ENCODE measurements around the gene SMYD3.

The SMYD3 gene

DNA sequence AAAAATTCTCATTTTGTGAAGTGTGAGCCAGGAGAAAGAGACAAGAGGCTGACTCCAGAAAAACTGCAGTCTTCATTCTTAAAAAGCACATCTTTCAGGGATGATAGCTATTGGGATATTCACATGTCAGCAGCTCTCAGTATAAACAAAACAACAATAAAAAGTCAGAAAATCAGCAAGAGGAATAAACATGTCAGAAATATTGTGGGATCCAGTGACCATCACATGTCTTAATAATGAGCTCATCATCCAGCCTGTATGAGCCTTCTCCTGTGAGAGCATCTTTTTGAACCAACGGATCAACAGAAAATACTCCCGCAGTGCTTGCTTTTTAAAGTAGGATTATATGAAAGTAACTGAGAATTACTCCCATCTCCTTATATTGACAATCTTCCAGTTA lies 241.6 kb downstream of the SMYD3 start:
- DNase-seq, result no peak

DNA sequence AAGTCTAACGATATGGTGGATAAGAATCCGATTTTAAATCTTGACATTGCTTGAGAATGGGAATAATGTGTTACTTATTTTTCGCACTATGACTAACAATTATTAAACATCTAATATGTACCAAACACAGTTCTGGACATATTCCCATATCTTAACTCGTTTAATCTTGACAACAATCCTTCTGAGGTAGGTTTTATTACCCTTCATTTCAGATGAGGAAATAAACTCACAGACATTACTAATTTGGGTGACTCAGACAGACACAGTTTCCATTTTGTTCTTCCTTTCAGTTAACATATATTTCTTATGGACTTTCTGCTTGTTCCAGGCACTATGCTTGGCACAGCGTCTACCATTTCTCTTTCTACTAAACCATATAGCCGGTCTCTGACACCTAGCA lies 244.8 kb downstream of the SMYD3 start:
- DNase-seq, result no peak

DNA sequence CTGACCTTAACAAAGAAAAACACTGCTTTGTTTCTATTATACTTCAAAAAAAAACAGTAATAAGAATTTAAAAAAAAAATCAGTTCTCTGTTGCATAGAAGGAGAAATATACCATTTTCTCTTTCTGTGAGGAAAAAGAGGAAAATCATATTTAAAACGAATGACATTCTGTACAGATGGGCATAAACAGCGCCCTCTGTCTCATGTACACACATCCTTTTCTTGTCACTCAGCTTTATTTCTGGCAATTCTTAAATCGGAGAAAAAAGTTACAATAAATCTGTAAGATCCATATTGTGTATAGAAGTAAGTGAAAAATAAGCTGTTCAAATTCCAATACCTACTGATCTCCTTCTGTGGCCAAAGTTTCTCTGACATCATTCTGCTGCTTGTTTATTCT lies 245.4 kb downstream of the SMYD3 start:
- DNase-seq, result no peak

DNA sequence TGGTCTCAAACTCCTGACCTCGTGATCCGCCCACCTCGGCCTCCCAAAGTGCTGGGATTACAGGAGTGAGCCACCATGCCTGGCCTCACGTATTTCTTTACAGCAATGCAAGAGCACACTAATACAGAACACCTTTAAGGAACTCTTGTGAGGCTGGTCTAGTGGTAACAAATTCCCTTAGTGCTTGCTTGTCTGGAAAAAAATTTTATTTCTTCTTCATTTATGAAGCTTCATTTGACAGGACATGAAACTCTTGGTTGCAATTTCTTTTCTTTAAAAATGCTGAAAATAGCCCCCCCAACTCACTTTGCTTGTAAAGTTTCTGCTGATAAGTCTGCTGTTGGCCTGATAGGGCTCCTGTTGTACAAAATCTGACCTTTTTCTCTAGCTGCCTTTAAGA lies 248.8 kb downstream of the SMYD3 start:
- DNase-seq, result no peak

DNA sequence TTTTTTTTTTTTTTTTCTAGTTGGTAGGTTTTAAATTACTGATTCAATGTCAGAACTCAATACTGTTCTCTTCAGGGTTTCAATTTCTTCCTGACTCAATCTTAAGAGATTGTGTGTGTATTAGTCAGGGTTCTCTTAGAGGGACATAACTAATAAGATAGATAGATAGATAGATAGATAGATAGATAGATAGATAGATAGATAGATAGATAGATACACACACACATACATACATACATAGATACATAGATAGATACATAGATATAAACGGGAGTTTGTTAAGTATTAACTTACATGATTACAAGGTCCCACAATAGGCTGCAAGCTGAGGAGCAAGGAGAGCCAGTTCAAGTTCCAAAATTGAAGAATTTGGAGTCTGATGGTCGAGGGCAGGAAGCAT lies 251.3 kb downstream of the SMYD3 start:
- no peak for DNase-seq

DNA sequence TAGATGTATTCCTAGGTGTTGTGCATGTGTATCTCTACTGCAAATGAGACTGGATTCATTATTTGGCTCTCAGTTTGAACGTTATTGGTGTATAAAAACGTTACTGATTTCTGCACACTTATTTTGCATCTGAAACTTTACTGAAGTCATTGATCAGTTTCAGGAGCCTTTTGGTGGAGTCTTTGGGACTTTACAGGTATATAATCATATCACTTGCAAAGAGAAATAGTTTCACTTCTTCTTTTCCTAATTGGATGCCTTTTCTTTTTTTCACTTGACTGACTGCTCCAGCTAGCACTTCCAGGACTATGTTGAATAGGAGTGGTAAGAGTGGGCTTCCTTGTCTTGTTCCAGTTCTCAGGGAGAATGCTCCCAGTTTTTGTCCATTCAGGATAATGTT lies 252.2 kb downstream of the SMYD3 start:
- DNase-seq, result no peak

DNA sequence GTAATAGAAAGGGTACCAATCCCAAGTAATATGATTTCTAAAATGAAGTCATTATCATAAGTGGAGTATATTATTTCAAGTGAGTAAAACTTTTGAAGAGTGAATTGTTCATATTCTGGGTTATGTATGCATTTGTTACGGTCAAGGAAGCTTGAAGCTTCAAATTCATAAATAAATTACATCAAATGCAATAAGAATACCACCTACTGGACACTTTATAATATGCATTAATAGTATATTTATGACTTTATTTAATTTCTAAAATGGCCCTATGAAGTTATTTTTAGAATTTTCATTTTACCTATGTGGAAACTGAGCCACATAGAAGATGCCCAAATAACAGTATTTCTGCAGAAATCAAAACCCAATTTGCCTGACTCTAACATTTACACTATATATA lies 260.6 kb downstream of the SMYD3 start:
- no peak for DNase-seq

DNA sequence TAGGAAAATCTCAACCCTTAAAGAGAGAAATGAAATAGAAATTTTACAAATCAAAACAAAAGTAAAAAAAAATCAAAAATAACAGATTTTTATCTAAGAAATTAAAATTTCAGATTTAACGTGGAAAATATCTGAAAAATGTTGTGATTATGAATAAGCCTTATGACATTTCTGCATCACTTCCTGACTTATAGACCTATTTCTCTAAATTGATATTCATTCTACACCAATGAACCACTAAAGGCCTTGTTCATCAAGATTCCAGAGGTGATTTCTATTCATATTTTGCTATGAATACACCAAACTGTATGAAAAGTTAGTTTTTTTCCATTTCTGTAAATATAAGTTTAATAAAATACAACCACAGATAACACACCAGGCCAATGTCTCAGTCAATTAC lies 261.5 kb downstream of the SMYD3 start:
- DNase-seq, result no peak

DNA sequence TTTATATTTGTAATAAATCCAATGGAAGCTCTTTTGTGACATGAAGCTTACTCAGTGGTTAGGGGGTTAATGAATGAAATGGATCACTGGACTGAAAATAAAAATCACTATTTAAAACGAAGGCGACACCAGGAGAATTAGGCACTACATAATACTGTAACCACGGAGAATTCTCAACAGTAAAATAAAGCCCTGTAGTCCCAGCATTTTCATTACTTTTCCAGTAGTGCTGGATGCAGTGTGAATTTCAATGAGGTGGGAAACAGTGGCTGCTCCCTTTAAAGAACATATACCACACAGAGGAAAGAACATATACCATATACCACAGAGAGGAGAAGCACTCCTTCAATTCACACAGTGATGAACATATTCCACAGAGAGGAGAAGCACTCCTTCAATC lies 275.0 kb downstream of the SMYD3 start:
- no peak for DNase-seq

DNA sequence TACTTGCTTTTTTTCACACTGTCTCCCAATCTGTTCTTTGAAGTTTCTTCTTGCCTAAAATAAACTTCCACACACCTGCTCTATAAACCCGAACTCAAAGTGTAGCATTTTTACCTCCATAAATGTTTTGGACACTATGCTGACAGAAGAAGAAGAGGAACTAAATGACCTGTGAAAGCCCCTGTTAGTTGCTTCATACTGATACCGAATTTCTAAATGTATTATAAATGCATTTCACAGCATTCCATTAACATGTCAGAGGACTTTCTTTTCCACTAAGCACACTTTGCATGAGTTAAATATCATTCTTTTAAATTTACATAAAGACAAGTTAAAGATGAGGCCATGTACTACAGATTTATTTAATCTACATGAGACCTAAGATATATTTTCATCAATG lies 281.0 kb downstream of the SMYD3 start:
- DNase-seq, result no peak

DNA sequence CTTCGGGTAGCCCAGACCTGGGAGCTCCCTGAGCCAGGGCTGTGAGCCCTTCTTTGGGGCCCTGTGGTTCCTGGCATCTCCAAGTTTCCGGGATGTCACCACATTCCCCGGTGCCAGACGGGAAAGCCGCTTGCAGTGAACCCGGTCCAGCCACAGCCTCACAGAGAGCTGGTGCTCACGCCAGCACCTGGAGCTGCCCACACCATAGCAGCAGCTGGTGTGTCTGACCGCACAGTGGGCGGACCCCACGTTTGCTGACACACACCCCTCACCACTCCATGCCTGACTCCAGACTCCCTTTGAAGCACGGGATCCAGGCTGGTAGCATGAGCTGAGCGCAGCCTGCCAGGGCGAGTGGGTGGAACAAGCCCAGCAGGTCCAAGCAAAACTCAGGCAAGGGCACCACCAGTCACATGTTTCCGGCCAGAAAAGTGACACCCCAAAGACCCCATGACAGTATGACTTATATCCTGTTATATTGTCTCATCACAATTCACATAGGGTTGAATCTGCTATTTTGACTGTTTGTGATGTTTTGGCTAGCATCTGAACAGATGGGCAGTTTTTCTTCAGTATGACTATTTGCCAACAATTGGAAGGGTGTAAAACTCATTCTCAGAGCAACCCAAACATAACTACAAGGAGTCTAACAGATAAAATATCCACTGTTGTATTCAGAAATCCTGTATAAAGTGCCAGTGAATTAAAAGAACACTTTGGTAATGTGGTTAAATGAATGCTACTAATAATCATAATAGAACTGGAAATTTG lies 285.4 kb downstream of the SMYD3 start:
- no peak for DNase-seq

DNA sequence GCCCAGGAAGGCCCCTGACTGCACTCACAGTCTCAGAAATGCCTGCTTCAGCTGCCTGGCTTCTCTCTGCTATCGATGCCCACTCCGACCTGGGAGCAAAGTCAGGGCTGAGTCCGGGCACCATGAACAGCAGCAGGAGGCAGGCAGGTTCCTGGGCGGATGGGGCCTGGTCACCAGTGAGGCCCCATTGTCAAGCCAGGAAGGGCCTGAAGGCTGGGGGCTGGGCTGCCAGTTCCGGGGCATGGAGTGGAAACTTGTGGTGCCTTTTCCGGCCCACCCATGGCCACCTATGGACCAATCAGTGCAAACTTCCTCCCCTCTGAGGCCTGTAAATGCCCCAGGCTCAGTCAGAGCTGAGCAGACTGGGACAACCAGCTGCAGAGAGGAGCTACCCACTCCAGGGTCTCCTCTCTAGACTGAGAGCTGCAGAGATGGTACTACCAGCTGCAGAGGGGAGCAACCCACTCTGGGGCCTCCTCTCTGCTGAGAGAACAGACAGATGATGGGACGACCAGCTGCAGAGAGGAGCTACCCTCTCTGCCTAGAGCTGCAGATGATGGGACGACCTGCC lies 286.5 kb downstream of the SMYD3 start:
- no peak for DNase-seq

DNA sequence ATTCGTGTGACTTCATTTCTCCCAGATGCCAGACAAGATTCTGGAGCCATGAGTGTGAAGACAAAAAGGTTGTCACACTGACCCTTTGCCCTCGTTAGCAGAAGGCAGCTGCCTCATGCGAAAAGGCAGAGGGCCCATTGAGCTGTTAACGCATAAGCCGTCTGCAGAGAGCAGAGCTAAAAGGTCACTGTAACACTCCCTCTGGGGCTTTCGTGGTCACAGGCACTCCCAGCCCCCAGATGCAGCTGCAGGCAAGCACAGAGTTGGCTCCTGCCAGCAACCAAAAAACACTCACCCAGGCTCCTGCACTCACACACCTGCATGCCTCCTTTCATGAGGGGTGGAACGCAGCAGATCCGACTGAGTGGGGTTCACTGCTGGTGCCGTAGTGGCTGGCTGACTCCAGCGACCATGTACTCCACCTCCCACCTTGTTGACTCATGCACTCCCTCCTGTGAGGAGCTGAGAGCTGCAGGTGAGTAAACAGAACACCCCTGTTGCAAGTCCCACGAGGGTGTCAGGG lies 287.5 kb downstream of the SMYD3 start:
- no peak for DNase-seq

DNA sequence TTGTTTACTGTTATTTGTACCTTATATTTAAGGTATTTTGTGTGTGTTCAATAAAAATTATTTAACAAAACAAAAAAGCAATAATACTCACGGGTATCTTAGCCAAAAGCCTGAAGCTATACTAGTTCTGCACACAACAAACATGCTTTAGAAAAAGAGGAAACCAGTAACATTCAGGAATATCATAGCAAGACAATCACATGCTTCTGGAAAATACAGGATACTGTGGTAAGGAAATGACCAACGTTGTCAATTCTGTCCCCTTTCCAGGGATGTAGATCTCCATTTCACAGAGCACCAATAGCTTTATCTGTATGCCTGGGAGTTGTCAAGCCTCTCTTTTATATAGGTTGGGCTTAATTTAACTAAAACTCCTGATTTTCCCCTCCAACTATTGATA lies 288.4 kb downstream of the SMYD3 start:
- DNase-seq, result no peak

DNA sequence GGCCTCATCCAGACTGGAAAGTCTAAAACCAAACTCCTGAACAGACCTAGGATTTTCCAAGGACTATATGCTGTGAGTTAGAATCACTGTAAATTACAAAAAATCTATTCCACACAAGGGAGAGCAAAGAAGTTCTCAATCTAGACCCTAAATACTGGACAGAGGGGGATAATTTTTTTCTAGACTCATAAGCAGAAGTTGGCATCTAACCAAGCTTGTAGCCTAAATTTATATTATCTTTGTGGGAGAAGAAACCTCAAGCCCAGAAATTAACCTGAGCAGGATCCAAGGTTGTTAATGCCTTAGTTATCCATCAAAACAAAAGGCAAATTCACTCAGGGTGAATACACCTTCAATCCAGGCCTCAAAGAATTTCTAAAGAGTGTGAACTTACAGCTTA lies 290.2 kb downstream of the SMYD3 start:
- DNase-seq, result no peak

DNA sequence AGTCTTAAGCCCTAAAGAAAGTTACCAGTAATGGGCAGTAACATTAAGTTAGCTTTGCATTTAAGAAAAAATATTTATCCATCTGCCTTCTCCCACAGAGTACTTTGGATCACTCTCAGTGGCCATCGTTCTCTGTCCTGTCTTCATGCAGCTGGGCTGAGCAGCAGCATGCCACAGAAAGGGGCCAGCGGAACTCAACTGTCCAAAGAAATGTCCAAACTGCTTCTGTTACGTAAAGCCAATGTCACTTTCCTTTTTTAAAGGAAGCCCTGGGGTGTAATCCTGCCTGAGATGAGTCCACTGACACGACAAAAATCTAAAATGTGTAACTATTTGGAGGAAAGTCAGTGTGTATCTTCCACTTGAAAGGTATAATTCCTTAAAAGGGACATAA lies 291.6 kb downstream of the SMYD3 start:
- DNase-seq, result no peak

DNA sequence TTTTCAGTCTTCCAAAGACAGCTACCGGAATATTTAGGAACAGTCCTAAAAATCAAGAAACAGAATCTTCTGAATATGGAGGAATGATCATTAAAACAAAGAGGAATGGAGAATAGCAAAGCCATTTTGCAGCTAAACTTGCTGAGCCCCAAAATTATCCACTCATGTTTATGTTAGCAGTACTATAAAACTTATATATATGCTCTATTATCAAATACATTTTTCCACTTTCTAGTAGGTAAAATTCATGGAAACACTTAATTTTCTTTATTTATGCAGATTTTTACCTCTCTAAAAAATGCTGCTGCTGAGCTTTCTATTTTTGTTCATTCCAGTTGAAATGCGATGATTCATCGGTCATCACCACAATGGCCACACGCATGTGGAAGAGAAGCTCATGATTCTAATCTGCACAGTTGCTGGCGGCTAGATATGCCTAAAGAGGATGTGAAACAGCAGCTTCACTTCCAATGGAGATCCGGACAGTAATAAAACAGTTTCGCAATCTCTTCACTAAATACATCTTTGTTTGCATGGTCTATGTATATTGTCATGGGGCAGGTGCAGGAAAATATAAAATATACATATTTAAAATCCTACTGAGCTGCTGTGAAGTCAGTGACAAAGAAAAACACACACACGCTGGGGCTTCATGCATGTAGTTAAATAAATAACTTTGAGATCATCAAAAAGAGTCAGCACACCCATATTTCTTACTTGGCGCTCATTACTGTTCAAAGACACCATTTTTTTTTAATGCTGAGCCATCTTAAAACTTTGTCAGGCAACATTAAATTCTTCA lies 292.2 kb downstream of the SMYD3 start:
- DNase-seq, result no peak

DNA sequence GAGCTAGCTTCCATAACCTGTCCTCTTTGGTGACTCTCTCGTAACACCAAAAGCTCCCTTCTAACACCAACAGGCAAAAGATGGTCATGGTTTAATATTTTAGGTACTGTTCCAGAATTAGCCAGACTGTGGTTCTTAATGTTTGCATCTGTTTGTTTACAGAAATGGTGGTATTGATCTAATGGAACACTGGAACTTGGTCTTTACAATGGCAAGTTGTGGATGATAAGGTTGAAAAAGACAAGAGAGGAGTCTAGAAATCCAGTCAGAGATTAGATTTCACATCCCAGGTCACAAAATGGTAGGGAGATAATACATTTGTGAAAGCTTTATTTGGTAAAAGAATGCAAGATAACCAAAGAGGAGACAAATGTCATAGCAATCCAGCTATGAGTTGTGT lies 293.1 kb downstream of the SMYD3 start:
- DNase-seq, result no peak

DNA sequence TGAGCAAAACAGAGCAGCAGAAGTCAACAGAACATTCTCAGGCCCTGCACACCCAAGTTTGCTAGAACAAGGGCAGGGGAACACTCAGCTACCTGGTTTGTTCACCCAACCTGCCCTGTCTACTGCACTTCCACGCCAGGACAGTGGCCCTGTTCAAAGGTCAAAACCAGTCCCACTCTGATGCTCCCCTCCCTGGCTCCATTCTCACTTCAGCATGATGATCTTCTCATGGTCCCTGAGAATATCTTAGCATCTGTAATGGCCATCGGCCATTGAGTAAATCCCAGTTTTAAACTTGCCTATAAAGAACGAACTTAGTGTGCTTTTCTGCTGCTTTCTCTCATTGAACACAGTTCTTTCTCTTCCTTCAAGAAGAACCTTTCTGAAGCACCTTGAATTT lies 293.6 kb downstream of the SMYD3 start:
- no peak for DNase-seq

DNA sequence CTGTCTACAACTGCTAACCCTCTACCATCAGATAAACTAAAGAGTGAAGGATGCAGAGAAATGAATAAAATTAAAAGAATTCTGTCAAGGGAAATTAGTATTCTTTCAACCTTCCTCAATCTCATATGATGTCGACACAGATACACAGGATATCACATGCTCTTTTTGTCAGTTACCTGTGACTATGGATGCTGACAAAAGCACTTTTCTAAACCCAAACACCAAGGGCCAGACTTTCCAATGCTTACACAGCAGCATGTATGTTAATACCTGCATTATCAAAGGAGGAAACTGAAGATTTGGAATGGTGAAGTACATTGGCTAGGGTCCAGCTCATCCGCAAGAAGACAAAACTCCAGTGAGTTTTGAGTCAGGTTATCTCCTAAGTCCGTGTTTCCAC lies 294.0 kb downstream of the SMYD3 start:
- DNase-seq, result no peak

DNA sequence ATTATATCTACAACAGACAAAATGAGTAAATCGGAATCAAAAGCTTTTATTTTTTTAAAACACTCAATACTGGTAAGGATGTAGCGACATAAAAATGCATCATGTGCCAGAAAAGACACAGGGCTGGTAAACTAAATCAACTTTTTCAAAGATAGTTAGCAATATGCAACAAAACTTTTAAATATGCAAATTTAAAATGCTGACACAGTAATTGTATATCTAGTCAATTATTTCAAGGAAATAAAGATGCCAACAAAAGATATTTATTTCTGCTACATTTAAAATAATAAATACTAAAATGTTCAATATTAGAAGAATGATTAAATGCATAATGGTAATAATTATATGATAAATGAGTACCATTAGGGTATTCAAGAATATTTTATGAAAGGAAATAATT lies 295.1 kb downstream of the SMYD3 start:
- DNase-seq, result no peak

DNA sequence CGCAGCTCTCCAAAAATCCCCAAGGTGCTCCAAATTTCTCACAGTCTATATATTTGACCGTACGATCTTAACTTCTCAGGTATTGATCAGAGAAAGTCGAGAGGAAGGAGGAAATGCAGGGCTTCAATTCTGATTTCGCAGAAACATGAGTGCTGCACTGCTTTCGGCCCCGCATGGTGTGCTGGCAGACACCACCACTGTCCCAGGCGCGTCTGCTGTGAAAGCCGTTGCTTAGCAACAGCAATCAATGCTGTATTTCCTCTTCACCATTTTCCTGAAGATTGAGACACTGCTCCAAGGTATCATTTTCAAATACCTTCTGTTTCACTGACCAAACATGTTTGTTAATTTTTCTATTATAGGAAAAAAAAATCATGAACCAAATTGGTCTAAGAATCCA lies 296.3 kb downstream of the SMYD3 start:
- no peak for DNase-seq

DNA sequence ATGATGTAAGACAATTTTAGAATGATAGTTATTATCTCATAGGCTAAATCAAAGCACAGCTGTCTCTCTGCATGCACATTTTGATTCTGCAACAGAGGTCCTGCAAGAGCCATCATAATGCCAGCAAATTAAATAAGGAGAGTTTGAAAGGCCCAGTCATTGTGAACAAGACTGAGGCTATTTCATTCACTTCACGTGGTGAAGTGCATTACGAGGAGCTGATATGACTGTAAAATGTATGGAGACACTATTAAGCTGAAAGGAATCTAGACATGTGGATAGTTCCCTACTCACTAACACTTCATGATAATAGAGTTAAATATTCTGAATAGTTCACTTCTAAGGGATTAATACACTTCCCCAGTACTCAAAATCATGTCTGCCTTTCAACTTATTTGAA lies 299.0 kb downstream of the SMYD3 start:
- no peak for DNase-seq

DNA sequence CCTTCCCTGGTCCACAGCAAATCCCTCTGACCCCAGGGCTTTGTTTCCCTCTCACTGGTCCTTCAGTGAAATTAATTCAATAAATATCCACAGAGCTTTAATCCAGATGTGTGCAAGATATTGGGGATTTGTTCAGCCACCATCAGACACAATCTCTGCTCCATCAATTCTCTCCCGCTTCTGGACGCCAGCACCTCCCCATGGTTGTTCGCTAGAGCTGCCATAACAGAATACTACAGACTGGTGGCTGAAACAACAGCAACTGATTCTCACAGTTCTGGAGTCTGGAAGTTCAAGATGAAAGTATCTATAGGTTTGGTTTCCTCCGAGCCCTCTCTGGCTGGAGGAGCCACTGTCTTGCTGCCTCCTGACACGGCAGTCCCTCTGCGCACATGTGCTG lies 303.9 kb downstream of the SMYD3 start:
- DNase-seq, result peak in 1 of 2 experiments; percentile 15

All from SW 1271 (cell line).